Keratinocyte (primary cell): Measurements from ENCODE around the gene ADGRG4.
A peak's percentile ranks its signal among the peaks of the same experiment; 100 is the strongest.

Experiments used
- CTCF ChIP-seq, 3 experiments: IDR thresholded peaks in 1 of 3; conservative IDR thresholded peaks in 1 of 3; optimal IDR thresholded peaks in 1 of 3; 2 replicates in 2 of 3; 3 replicates in 1 of 3; pipeline versions ENCODE3 to v1.5.1; 2011; ENCODE audit warnings: low read length in 3 of 3, mild to moderate bottlenecking in 3 of 3, moderate library complexity in 2 of 3, control low read depth in 1 of 3, inconsistent platforms in 1 of 3; ENCODE audit not compliant: insufficient read depth in 2 of 3; ENCODE audit errors: extremely low read depth in 1 of 3
- EZH2 ChIP-seq: IDR thresholded peaks from one replicate; pipeline ENCODE4 v1.6.1; 2012; ENCODE audit warnings: inconsistent platforms, mild to moderate bottlenecking, low read length, moderate library complexity

- peak in 1 of 3 experiments; percentile 11 for TF ChIP-seq CTCF (optimal IDR thresholded peaks at IDR 0.05 in 1 of 3, IDR thresholded peaks at IDR 0.05 in 1 of 3, conservative IDR thresholded peaks at IDR 0.05 in 1 of 3; ENCODE audit: extremely low read depth in 1 of 3, insufficient read depth in 2 of 3, low read length in 3 of 3)
- no peak for TF ChIP-seq EZH2
These were observed 53.4 kb downstream of the ADGRG4 start for GRCh38 chrX:136354201-136354600.
